OCI-LY7 (cell line): Measurements from ENCODE around the gene MCF2L2. TPM values are rescaled to one million over a fixed set of nuclear protein-coding genes. Genes with fewer than 3 reads are reported as not detected.

Source experiments
- BruUV-seq: library from RNA; stranded (reverse); fragments of 400-500 nt; replicated peaks from 2 replicates; lab custom pipeline; 2021; lab: Mats Ljungman, UMichigan
- CTCF ChIA-PET: fragments of 300-600 bp; sonication (Branson Sonifier 250); formaldehyde crosslinking; loops from one replicate; lab custom pipeline; 2022; ENCODE audit warnings: antibody characterized with exemption; ENCODE audit not compliant: unreplicated experiment; lab: Charles Lee
- POLR2A ChIA-PET: fragments of 300-600 bp; sonication (Branson Sonifier 250); formaldehyde crosslinking; loops from one replicate; lab custom pipeline; 2022; ENCODE audit warnings: antibody characterized with exemption; lab: Charles Lee
- DNase-seq: peaks from one replicate; pipeline ENCODE4 v3.0.0-alpha.2; 2015; ENCODE audit warnings: low spot score
- H2AFZ ChIP-seq: fragments of 200-600 bp; sonication (generic), shearing (Covaris generic); 2 replicates; pipeline ENCODE4 v1.6.1; 2014; ENCODE audit warnings: mild to moderate bottlenecking, antibody characterized with exemption, low read length, moderate library complexity
- H3K27ac ChIP-seq: fragments of 200-600 bp; sonication (generic); 2 replicates; pipeline ENCODE4 v1.5.1; 2014; ENCODE audit warnings: mixed run types, low read depth, mild to moderate bottlenecking, moderate library complexity, low read length, inconsistent platforms; ENCODE audit not compliant: poor library complexity, severe bottlenecking
- H3K36me3 ChIP-seq: fragments of 200-600 bp; sonication (generic); 2 replicates; pipeline ENCODE4 v1.6.1; 2014; ENCODE audit warnings: mild to moderate bottlenecking, antibody characterized with exemption, low read length, moderate library complexity, mixed read lengths; ENCODE audit not compliant: insufficient read depth
- H3K4me1 ChIP-seq: fragments of 200-600 bp; sonication (generic); 2 replicates; pipeline ENCODE4 v1.5.1; 2014; ENCODE audit warnings: mild to moderate bottlenecking, low read length; ENCODE audit not compliant: insufficient read depth, poor library complexity, severe bottlenecking
- H3K4me2 ChIP-seq: fragments of 200-600 bp; sonication (generic); 2 replicates; pipeline ENCODE4 v1.6.1; 2014; ENCODE audit warnings: mild to moderate bottlenecking, low read length
- H3K4me3 ChIP-seq: fragments of 200-600 bp; sonication (generic); 2 replicates; pipeline ENCODE4 v1.5.1; 2014; ENCODE audit warnings: mild to moderate bottlenecking, low read depth, low read length; ENCODE audit not compliant: poor library complexity, severe bottlenecking
- H3K79me2 ChIP-seq: fragments of 200-600 bp; sonication (generic); 2 replicates; pipeline ENCODE4 v1.6.1; 2016; ENCODE audit warnings: low read depth, mild to moderate bottlenecking, low read length, moderate library complexity, mixed read lengths; ENCODE audit not compliant: insufficient read depth
- H3K9me2 ChIP-seq: fragments of 200-600 bp; sonication (generic); 2 replicates; pipeline ENCODE4 v1.6.1; 2016; ENCODE audit warnings: mild to moderate bottlenecking, low read length, mixed read lengths; ENCODE audit not compliant: insufficient read depth
- H3K9me3 ChIP-seq: fragments of 200-600 bp; sonication (generic); 2 replicates; pipeline ENCODE4 v1.6.1; 2014; ENCODE audit warnings: mild to moderate bottlenecking, mixed run types, low read length, mixed read lengths
- H4K20me1 ChIP-seq: fragments of 200-600 bp; sonication (generic); 2 replicates; pipeline ENCODE4 v1.6.1; 2014; ENCODE audit warnings: mild to moderate bottlenecking, antibody characterized with exemption, low read length, moderate library complexity, mixed read lengths; ENCODE audit not compliant: insufficient read depth
- CTCF ChIP-seq: fragments of 200-600 bp; sonication (generic); conservative IDR thresholded peaks from 2 replicates; pipeline ENCODE4 v1.5.1; 2014; ENCODE audit warnings: mild to moderate bottlenecking, antibody characterized with exemption, low read length, moderate library complexity, mixed read lengths
- EZH2phosphoT487 ChIP-seq: fragments of 200-600 bp; sonication (generic); IDR thresholded peaks from 2 replicates; pipeline ENCODE4 v1.6.1; 2018; ENCODE audit warnings: low read depth, borderline replicate concordance, mild to moderate bottlenecking, mixed run types, antibody characterized with exemption, low read length, moderate library complexity, mixed read lengths
- intact Hi-C: fragments of 100-400 bp; cut with micrococcal nuclease; formaldehyde crosslinking; loops from one replicate; pipeline ENCODE4 v1.10.0; 2022; ENCODE audit not compliant: unreplicated experiment
- total RNA-seq, 2 experiments: library from RNA; depleted of rRNA in 1 of 2; stranded (reverse); fragments of >200 nt in 1 of 2; shearing (Covaris generic) in 1 of 2; gene quantifications; 2 replicates each; pipeline ENCODE4 v1.2.3, GENCODE V29; 2014 to 2022

Gene MCF2L2
- total RNA-seq, 2 experiments from 2014 or later = 6.6 to 8.0 TPM

- Histone ChIP-seq H3K36me3 (no peaks in the 10 kb centered on the region), H2AFZ (no peak overlapping the region), H3K27ac (no peak overlapping the region), H3K9me2 (no peaks in the 10 kb centered on the region), H3K9me3 (no peaks in the 10 kb centered on the region), H3K79me2 (no peaks in the 10 kb centered on the region), H3K4me1 (peaks cover 4% of the 10 kb centered on the region), H3K4me2 (no peak overlapping the region), H4K20me1 (no peaks in the 10 kb centered on the region), H3K4me3 (no peak overlapping the region)
- POLR2A ChIA-PET = no interaction called here
- CTCF ChIA-PET = interaction anchor here (0.5 kb wide), 1 partner anchor 101 kb away, joined by 5 read pairs; no protein-coding TSS in a partner anchor
- intact Hi-C loops = no loop called here
- BruUV-seq = no TSS peak
- no peak for DNase-seq
- no peak for TF ChIP-seq CTCF
- no peak for TF ChIP-seq EZH2phosphoT487
These were observed 286.2 kb downstream of the MCF2L2 start for GRCh38 chr3:183142199-183142598.

GRCh38 chr3:183134844-183135243 is 293.6 kb downstream of the MCF2L2 start:
- no peaks in the 10 kb centered on the region for H3K79me2 ChIP-seq
- ChIA-PET CTCF (no interaction called here), POLR2A (interaction anchor here (0.6 to 1.0 kb wide), 2 partner anchors 17 to 42 kb away, joined by 3 read pairs; no protein-coding TSS in a partner anchor)
- no peaks in the 10 kb centered on the region for H3K36me3 ChIP-seq
- no peaks in the 10 kb centered on the region for H4K20me1 ChIP-seq
- no peak overlapping the region for H3K4me2 ChIP-seq
- H3K4me3 ChIP-seq = no peak overlapping the region
- no peak overlapping the region for H3K27ac ChIP-seq
- H3K4me1 ChIP-seq = no peaks in the 10 kb centered on the region
- no peak overlapping the region; the same call in 1 of the 2 replicates for H2AFZ ChIP-seq
- H3K9me3 ChIP-seq = no peaks in the 10 kb centered on the region
- intact Hi-C loops = no loop called here
- H3K9me2 ChIP-seq = no peaks in the 10 kb centered on the region
- BruUV-seq = no TSS peak
- TF ChIP-seq CTCF (no peak), EZH2phosphoT487 (no peak)
- DNase-seq = no peak

- DNase-seq = peak; percentile 52
- CTCF ChIA-PET = no interaction called here
- peak overlapping the region; percentile 29; the same call in 1 of the 2 replicates for H2AFZ ChIP-seq
These were observed 296.0 kb downstream of the MCF2L2 start for GRCh38 chr3:183132409-183132808.

More at GRCh38 chr3:183132409-183132808, 296.0 kb downstream of the MCF2L2 start:
- Histone ChIP-seq H3K4me3 (no peak overlapping the region), H3K4me1 (no peaks in the 10 kb centered on the region), H3K9me2 (no peaks in the 10 kb centered on the region), H3K4me2 (peak overlapping the region; percentile 4; the same call in 1 of the 2 replicates), H4K20me1 (no peaks in the 10 kb centered on the region), H3K9me3 (peaks cover 13% of the 10 kb centered on the region; the same call in 1 of the 2 replicates), H3K79me2 (no peaks in the 10 kb centered on the region), H3K27ac (no peak overlapping the region), H3K36me3 (no peaks in the 10 kb centered on the region)
- POLR2A ChIA-PET = interaction anchor here (0.6 kb wide), 2 partner anchors 149 to 224 kb away, joined by 4 to 6 read pairs; no protein-coding TSS in a partner anchor
- intact Hi-C loops = no loop called here
- TF ChIP-seq EZH2phosphoT487 = no peak
- no peak for TF ChIP-seq CTCF
- BruUV-seq = no TSS peak
